ENCODE data around the gene CLIC4.
"Not testable (repeated sequence)": the region's sequence is repeated elsewhere in the genome, so short reads cannot be mapped to it uniquely, and the experiment has no call there.

CLIC4 gene

GRCh38 chr1:24744911-24745710, at the start of gene CLIC4:
Gene CLIC4 (plus strand): TSS chr1:24745447. CDS start chr1:24745554, 107 bp downstream.
- DNase-seq (ENCODE audit: extremely low read depth in 1 of 2, low read depth in 1 of 2), result peak; percentile 99

GRCh38 chr1:24696041-24696755, 49.0 kb upstream of the CLIC4 start:
- DNase-seq (ENCODE audit: extremely low read depth in 1 of 2, low read depth in 1 of 2), result no peak

GRCh38 chr1:24696756-24697330, 48.4 kb upstream of the CLIC4 start:
- DNase-seq (ENCODE audit: extremely low read depth in 1 of 2, low read depth in 1 of 2), result no peak

- DNase-seq (ENCODE audit: extremely low read depth in 1 of 2, low read depth in 1 of 2), result not testable (repeated sequence)
Observed at GRCh38 chr1:24697453-24698001, 47.7 kb upstream of the CLIC4 start.

- not testable (repeated sequence) for DNase-seq (ENCODE audit: extremely low read depth in 1 of 2, low read depth in 1 of 2)
Observed at GRCh38 chr1:24698326-24698725, 46.9 kb upstream of the CLIC4 start.

GRCh38 chr1:24699628-24700027, 45.6 kb upstream of the CLIC4 start:
- no peak for DNase-seq (ENCODE audit: extremely low read depth in 1 of 2, low read depth in 1 of 2)

GRCh38 chr1:24702511-24703293, 42.5 kb upstream of the CLIC4 start:
- no peak for DNase-seq (ENCODE audit: extremely low read depth in 1 of 2, low read depth in 1 of 2)

- no peak for DNase-seq (ENCODE audit: extremely low read depth in 1 of 2, low read depth in 1 of 2)
Observed at GRCh38 chr1:24704411-24705259, 40.6 kb upstream of the CLIC4 start.

GRCh38 chr1:24705260-24706073, 39.8 kb upstream of the CLIC4 start:
- peak in 1 of 2 donors; percentile 17 for DNase-seq (ENCODE audit: extremely low read depth in 1 of 2, low read depth in 1 of 2)

- not testable (repeated sequence) for DNase-seq (ENCODE audit: extremely low read depth in 1 of 2, low read depth in 1 of 2)
Observed at GRCh38 chr1:24706074-24706389, 39.2 kb upstream of the CLIC4 start.

GRCh38 chr1:24707687-24708086, 37.6 kb upstream of the CLIC4 start:
- no peak for DNase-seq (ENCODE audit: extremely low read depth in 1 of 2, low read depth in 1 of 2)

- DNase-seq (ENCODE audit: extremely low read depth in 1 of 2, low read depth in 1 of 2), result no peak
Observed at GRCh38 chr1:24708938-24709337, 36.3 kb upstream of the CLIC4 start.

- DNase-seq (ENCODE audit: extremely low read depth in 1 of 2, low read depth in 1 of 2), result no peak
Observed at GRCh38 chr1:24709791-24710441, 35.3 kb upstream of the CLIC4 start.

- no peak for DNase-seq (ENCODE audit: extremely low read depth in 1 of 2, low read depth in 1 of 2)
Observed at GRCh38 chr1:24711329-24711728, 33.9 kb upstream of the CLIC4 start.

GRCh38 chr1:24713176-24713575, 32.1 kb upstream of the CLIC4 start:
- no peak for DNase-seq (ENCODE audit: extremely low read depth in 1 of 2, low read depth in 1 of 2)

GRCh38 chr1:24713736-24714135, 31.5 kb upstream of the CLIC4 start:
- DNase-seq (ENCODE audit: extremely low read depth in 1 of 2, low read depth in 1 of 2), result no peak

- DNase-seq (ENCODE audit: extremely low read depth in 1 of 2, low read depth in 1 of 2), result peak; percentile 16 to 54
Observed at GRCh38 chr1:24714859-24715520, 30.3 kb upstream of the CLIC4 start.

GRCh38 chr1:24715658-24716057, 29.6 kb upstream of the CLIC4 start:
- no peak for DNase-seq (ENCODE audit: extremely low read depth in 1 of 2, low read depth in 1 of 2)

Measured in stimulated activated CD8-positive, alpha-beta memory T cell treated with anti-CD3 and anti-CD28 coated beads, Interleukin-7, amount 100 ng/mL, for 48 hours (primary cell).